Muscle layer of duodenum (tissue), 2 donors: ENCODE results near the gene ST3GAL4.

Experiments used
- H3K27ac ChIP-seq: one replicate; pipeline ENCODE4 v1.7.0; 2013; ENCODE audit warnings: mild to moderate bottlenecking, low read length
- H3K27me3 ChIP-seq: one replicate; pipeline ENCODE4 v1.7.0; 2013; ENCODE audit warnings: low read depth, mild to moderate bottlenecking, control low read depth, low read length
- H3K36me3 ChIP-seq, 2 donors: one replicate each; pipeline ENCODE4 v1.7.0; 2013; ENCODE audit warnings: low read length in 2 of 2, control low read depth in 1 of 2, mild to moderate bottlenecking in 1 of 2; ENCODE audit not compliant: insufficient read depth in 2 of 2, control insufficient read depth in 1 of 2
- H3K4me1 ChIP-seq, 2 donors: one replicate each; pipeline ENCODE4 v1.7.0; 2013; ENCODE audit warnings: low read length in 2 of 2, mild to moderate bottlenecking in 2 of 2, control low read depth in 1 of 2, moderate library complexity in 1 of 2; ENCODE audit not compliant: insufficient read depth in 2 of 2, control insufficient read depth in 1 of 2
- H3K4me3 ChIP-seq, 2 donors: one replicate each; pipeline ENCODE4 v1.7.0; 2013; ENCODE audit warnings: low read length in 2 of 2, low read depth in 1 of 2, mild to moderate bottlenecking in 1 of 2
- H3K9me3 ChIP-seq, 2 donors: one replicate each; pipeline ENCODE4 v1.7.0; 2013; ENCODE audit warnings: low read length in 2 of 2, control low read depth in 1 of 2, mild to moderate bottlenecking in 1 of 2; ENCODE audit not compliant: control insufficient read depth in 1 of 2
- donor health status: healthy.

ST3GAL4 gene

GRCh38 chr11:126348806-126349582 is 6.5 kb upstream of the ST3GAL4 start:
- Histone ChIP-seq H3K4me1 (peaks cover 0 to 30% of the 10 kb centered on the region in 2 donors), H3K36me3 (peaks cover 12 to 14% of the 10 kb centered on the region in 2 donors), H3K27me3 (no peaks in the 10 kb centered on the region), H3K9me3 (no peaks in the 10 kb centered on the region), H3K4me3 (no peak overlapping the region), H3K27ac (peak overlapping the region; percentile 35)

GRCh38 chr11:126350836-126351235 is 4.7 kb upstream of the ST3GAL4 start:
- Histone ChIP-seq H3K4me3 (no peak overlapping the region), H3K9me3 (no peaks in the 10 kb centered on the region), H3K27me3 (no peaks in the 10 kb centered on the region), H3K27ac (peak overlapping the region; percentile 10), H3K36me3 (peaks cover 0 to 6% of the 10 kb centered on the region in 2 donors), H3K4me1 (peaks cover 5 to 38% of the 10 kb centered on the region in 2 donors)

GRCh38 chr11:126352163-126352562 is 3.3 kb upstream of the ST3GAL4 start:
- Histone ChIP-seq H3K9me3 (no peaks in the 10 kb centered on the region), H3K4me1 (peaks cover 5 to 51% of the 10 kb centered on the region in 2 donors), H3K4me3 (no peak overlapping the region), H3K27me3 (no peaks in the 10 kb centered on the region), H3K36me3 (no peaks in the 10 kb centered on the region), H3K27ac (no peak overlapping the region)

GRCh38 chr11:126352934-126353801 is 2.3 kb upstream of the ST3GAL4 start:
- H3K4me3 ChIP-seq, result no peak overlapping the region
- no peaks in the 10 kb centered on the region for H3K9me3 ChIP-seq
- H3K27me3 ChIP-seq, result no peaks in the 10 kb centered on the region
- H3K36me3 ChIP-seq, result no peaks in the 10 kb centered on the region
- peaks cover 5 to 53% of the 10 kb centered on the region in 2 donors for H3K4me1 ChIP-seq
- H3K27ac ChIP-seq, result no peak overlapping the region

- no peaks in the 10 kb centered on the region for H3K36me3 ChIP-seq
- peak overlapping the region; percentile 31 for H3K27ac ChIP-seq
- peak overlapping the region; percentile 71 to 89 for H3K4me3 ChIP-seq
- no peaks in the 10 kb centered on the region for H3K9me3 ChIP-seq
- no peaks in the 10 kb centered on the region for H3K27me3 ChIP-seq
- peaks cover 10 to 60% of the 10 kb centered on the region in 2 donors for H3K4me1 ChIP-seq
Observed at GRCh38 chr11:126354631-126355323, 709 bp upstream of the ST3GAL4 start.

- Histone ChIP-seq H3K36me3 (no peaks in the 10 kb centered on the region), H3K27ac (peak overlapping the region; percentile 4), H3K9me3 (no peaks in the 10 kb centered on the region), H3K4me3 (peak overlapping the region; percentile 51 to 89), H3K27me3 (no peaks in the 10 kb centered on the region), H3K4me1 (peaks cover 10 to 57% of the 10 kb centered on the region in 2 donors)
Observed at GRCh38 chr11:126355926-126356897, 726 bp downstream of the ST3GAL4 start.

GRCh38 chr11:126357055-126357962 is 1.8 kb downstream of the ST3GAL4 start:
- no peaks in the 10 kb centered on the region for H3K36me3 ChIP-seq
- peaks cover 10 to 53% of the 10 kb centered on the region in 2 donors for H3K4me1 ChIP-seq
- H3K9me3 ChIP-seq, result no peaks in the 10 kb centered on the region
- peak overlapping the region; percentile 4 for H3K27ac ChIP-seq
- H3K4me3 ChIP-seq, result peak overlapping the region; percentile 51 to 89
- H3K27me3 ChIP-seq, result no peaks in the 10 kb centered on the region

GRCh38 chr11:126357969-126358762 is 2.7 kb downstream of the ST3GAL4 start:
- no peaks in the 10 kb centered on the region for H3K27me3 ChIP-seq
- peak overlapping the region; percentile 13 to 89 for H3K4me3 ChIP-seq
- no peaks in the 10 kb centered on the region for H3K9me3 ChIP-seq
- peaks cover 10 to 49% of the 10 kb centered on the region in 2 donors for H3K4me1 ChIP-seq
- H3K27ac ChIP-seq, result no peak overlapping the region
- H3K36me3 ChIP-seq, result no peaks in the 10 kb centered on the region

GRCh38 chr11:126358763-126359160 is 3.3 kb downstream of the ST3GAL4 start:
- Histone ChIP-seq H3K27ac (no peak overlapping the region), H3K4me1 (peaks cover 10 to 45% of the 10 kb centered on the region in 2 donors), H3K27me3 (no peaks in the 10 kb centered on the region), H3K4me3 (peak overlapping the region in 1 of 2 donors; percentile 89), H3K36me3 (peaks cover 0 to 3% of the 10 kb centered on the region in 2 donors), H3K9me3 (no peaks in the 10 kb centered on the region)
